Measurements from ENCODE around the gene CACNA1G. TPM values are rescaled to one million over a fixed set of nuclear protein-coding genes. Genes with fewer than 3 reads are reported as not detected.

The CACNA1G gene
- polyA plus RNA-seq, 12 donors: 5.8 to 20.0 (median 8.0) TPM; not detected in 1

GRCh38 chr17:50645748-50646682 is 85.5 kb downstream of the CACNA1G start:
- no peak for DNase-seq

GRCh38 chr17:50647187-50647586 is 86.7 kb downstream of the CACNA1G start:
- no peak for DNase-seq

- no peak for DNase-seq
These were observed 88.8 kb downstream of the CACNA1G start for GRCh38 chr17:50649042-50649908.

- no peak for DNase-seq
These were observed 91.1 kb downstream of the CACNA1G start for GRCh38 chr17:50651661-50652060.

- no peak for DNase-seq
These were observed 93.2 kb downstream of the CACNA1G start for GRCh38 chr17:50653738-50654137.

GRCh38 chr17:50656509-50656908 is 96.0 kb downstream of the CACNA1G start:
- no peak for DNase-seq

- no peak for DNase-seq
These were observed 96.5 kb downstream of the CACNA1G start for GRCh38 chr17:50657054-50657453.

- DNase-seq: no peak
These were observed 97.1 kb downstream of the CACNA1G start for GRCh38 chr17:50657627-50658026.

GRCh38 chr17:50658616-50659015 is 98.1 kb downstream of the CACNA1G start:
- no peak for DNase-seq

- no peak for DNase-seq
These were observed 98.7 kb downstream of the CACNA1G start for GRCh38 chr17:50659179-50659578.

GRCh38 chr17:50660042-50660886 is 99.7 kb downstream of the CACNA1G start:
- DNase-seq: no peak

GRCh38 chr17:50660887-50661345 is 100.4 kb downstream of the CACNA1G start:
- no peak for DNase-seq

- DNase-seq: no peak
These were observed 100.8 kb downstream of the CACNA1G start for GRCh38 chr17:50661348-50661747.

- DNase-seq: no peak
These were observed 101.4 kb downstream of the CACNA1G start for GRCh38 chr17:50661795-50662391.

- DNase-seq: no peak
These were observed 102.2 kb downstream of the CACNA1G start for GRCh38 chr17:50662632-50663225.

- no peak for DNase-seq
These were observed 103.4 kb downstream of the CACNA1G start for GRCh38 chr17:50663812-50664374.

GRCh38 chr17:50664788-50665458 is 104.4 kb downstream of the CACNA1G start:
- DNase-seq: no peak

GRCh38 chr17:50665838-50666237 is 105.3 kb downstream of the CACNA1G start:
- DNase-seq: no peak

GRCh38 chr17:50666316-50666715 is 105.8 kb downstream of the CACNA1G start:
- no peak for DNase-seq
